GM12878 (cell line): Measurements from ENCODE around the gene TXNIP. TPM values are rescaled to one million over a fixed set of nuclear protein-coding genes. Genes with fewer than 3 reads are reported as not detected.

Experiments used
- ATF7 ChIP-seq: fragments of 450-650 bp; IDR thresholded peaks from 2 replicates; pipeline ENCODE4 v1.6.1; 2016; ENCODE audit warnings: low read depth, mild to moderate bottlenecking
- BCL3 ChIP-seq: IDR thresholded peaks from 2 replicates; pipeline ENCODE4 v1.6.1; 2011; ENCODE audit warnings: borderline replicate concordance, low read depth, mild to moderate bottlenecking, moderate library complexity, low read length; ENCODE audit not compliant: insufficient read depth, poor library complexity, severe bottlenecking
- BHLHE40 ChIP-seq, 2 experiments: fragments of 450-650 bp in 1 of 2; IDR thresholded peaks; 2 replicates each; pipeline ENCODE4 v1.6.1; 2011 to 2017; ENCODE audit warnings: low read depth in 2 of 2, borderline replicate concordance in 1 of 2, improper control_type of control experiment in 1 of 2, low read length in 1 of 2, mild to moderate bottlenecking in 1 of 2
- CTCF ChIP-seq, 3 experiments: IDR thresholded peaks in 2 of 3; conservative IDR thresholded peaks in 1 of 3; 2 replicates each; pipeline ENCODE4 v1.5.1; 2011; ENCODE audit warnings: low read depth in 3 of 3, low read length in 3 of 3, mild to moderate bottlenecking in 3 of 3, control low read depth in 2 of 3, moderate library complexity in 2 of 3, inconsistent platforms in 1 of 3, mixed read lengths in 1 of 3; ENCODE audit not compliant: control insufficient read depth in 2 of 3, insufficient read depth in 1 of 3; ENCODE audit errors: extremely low read depth in 1 of 3
- ETV6 ChIP-seq, 2 experiments: fragments of 450-650 bp in 1 of 2; IDR thresholded peaks in 1 of 2; conservative IDR thresholded peaks in 1 of 2; 2 replicates each; pipeline ENCODE4 v1.6.1; 2014; ENCODE audit warnings: antibody characterized with exemption in 1 of 2, borderline replicate concordance in 1 of 2, low read depth in 1 of 2, mild to moderate bottlenecking in 1 of 2, moderate library complexity in 1 of 2
- KAT2A ChIP-seq: conservative IDR thresholded peaks from 2 replicates; pipeline ENCODE4 v1.6.1; 2011; ENCODE audit warnings: low read depth, low read length; ENCODE audit not compliant: control insufficient read depth
- LARP7 ChIP-seq: fragments of 450-650 bp; IDR thresholded peaks from 2 replicates; pipeline ENCODE4 v1.6.1; 2017; ENCODE audit warnings: mild to moderate bottlenecking
- NBN ChIP-seq: fragments of 450-650 bp; IDR thresholded peaks from 2 replicates; pipeline ENCODE4 v1.6.1; 2016
- SP1 ChIP-seq: IDR thresholded peaks from one replicate; pipeline ENCODE4 v1.6.1; 2011; ENCODE audit warnings: low read depth, low read length
- SPI1 ChIP-seq: IDR thresholded peaks from 2 replicates; pipeline ENCODE4 v1.6.1; 2011; ENCODE audit warnings: low read depth, mild to moderate bottlenecking, low read length, moderate library complexity, borderline replicate concordance; ENCODE audit not compliant: insufficient read depth
- STAT1 ChIP-seq: fragments of 450-650 bp; conservative IDR thresholded peaks from 2 replicates; pipeline ENCODE4 v1.6.1; 2014; ENCODE audit warnings: antibody characterized with exemption, mild to moderate bottlenecking
- TCF12 ChIP-seq: IDR thresholded peaks from 2 replicates; pipeline ENCODE4 v1.6.1; 2011; ENCODE audit warnings: low read depth, mild to moderate bottlenecking, low read length
- WRNIP1 ChIP-seq: IDR thresholded peaks from 2 replicates; pipeline ENCODE4 v1.6.1; 2011; ENCODE audit warnings: low read depth, low read length, improper control_type of control experiment, borderline replicate concordance
- ZBTB40 ChIP-seq: fragments of 450-650 bp; IDR thresholded peaks from 2 replicates; pipeline ENCODE4 v1.6.1; 2016; ENCODE audit warnings: mild to moderate bottlenecking, moderate library complexity, borderline replicate concordance
- polyA plus RNA-seq, 11 experiments: library from polyadenylated mRNA; depleted of rRNA in 4 of 11; unstranded in 6 of 11; stranded (reverse) in 5 of 11; fragments of >200 nt; fragmentation: Nextera tagmentation in 4 of 11; fragmentation: Illumina TruSeq in 1 of 11; extraction: Ambion mirVana in 4 of 11; extraction: Trizol in 1 of 11; gene quantifications; 1 replicate in 1 of 11; 2 replicates in 10 of 11; pipeline versions ENCODE4 v1.2.1 to v1.2.3, GENCODE V29; 2011 to 2016; ENCODE audit warnings: inconsistent platforms in 2 of 11, missing spikeins in 2 of 11, low read depth in 1 of 11
- total RNA-seq, 4 experiments: library from RNA; depleted of rRNA in 3 of 4; stranded (reverse); fragments of >200 nt in 3 of 4; fragmentation: Illumina TruSeq in 1 of 4; extraction: Trizol in 1 of 4; gene quantifications; 2 replicates each; pipeline versions ENCODE4 v1.2.1 to v1.2.3, GENCODE V29; 2013 to 2021
- TF ChIP-seq, protein P1 (sequence below): fragments of 450-650 bp; IDR thresholded peaks from 2 replicates; pipeline ENCODE4 v1.6.1; 2017; ENCODE audit warnings: mild to moderate bottlenecking, moderate library complexity

TXNIP gene
- total and polyA plus RNA-seq, 10 of the 15 experiments (the other 5 are each of a cell fraction or from before 2014, with no cell fraction given), result 48.7 to 133 (median 107) TPM

DNA sequence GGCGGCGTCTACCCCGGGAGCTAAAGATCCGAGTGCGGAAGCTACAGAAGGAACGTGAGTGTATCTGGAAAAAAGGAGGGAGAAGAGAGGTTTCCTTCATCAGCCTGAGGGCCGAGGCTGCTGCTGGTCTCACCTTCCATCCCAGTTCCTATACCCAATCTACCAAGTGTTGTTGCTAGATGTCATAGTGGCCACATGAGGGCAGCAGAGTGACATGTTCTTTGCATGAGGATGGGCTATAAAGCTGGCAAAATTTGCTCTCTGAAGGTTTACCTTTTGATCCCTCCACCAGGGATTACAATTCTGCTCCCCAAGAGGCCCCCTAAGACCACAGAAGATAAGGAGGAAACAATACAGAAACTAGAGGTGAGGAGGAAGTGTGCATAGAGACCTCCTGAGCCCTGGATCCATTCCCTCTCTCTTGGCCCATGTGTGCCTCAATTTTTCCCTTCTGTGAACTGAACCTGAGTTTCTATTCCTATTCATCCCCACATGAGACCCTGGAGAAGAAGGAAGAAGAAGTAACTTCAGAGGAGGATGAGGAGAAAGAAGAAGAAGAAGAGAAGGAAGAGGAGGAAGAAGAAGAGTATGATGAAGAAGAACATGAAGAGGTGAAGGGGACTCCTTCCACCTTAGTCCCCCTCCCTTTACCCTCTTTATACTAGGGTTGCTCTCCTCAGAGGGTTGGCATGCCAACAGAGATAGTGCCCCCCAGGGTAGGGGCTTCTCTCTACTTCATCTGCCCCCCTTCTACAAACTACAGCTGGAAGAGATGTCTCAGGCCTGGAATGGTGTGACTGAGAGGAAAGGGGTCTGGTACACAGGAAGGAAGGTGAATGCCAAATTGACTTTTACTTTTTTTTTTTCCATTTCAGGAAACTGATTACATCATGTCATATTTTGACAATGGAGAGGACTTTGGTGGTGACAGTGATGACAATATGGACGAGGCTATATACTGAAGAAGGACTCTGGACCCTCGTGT is 18.6 kb downstream of the TXNIP start (continued):
- TF ChIP-seq ZBTB40, result no peak
- peak; percentile 29 for TF ChIP-seq SP1
- no peak for TF ChIP-seq LARP7
- peak; percentile 39; the same call in 1 of the 2 replicates for TF ChIP-seq NBN
- TF ChIP-seq ATF7, result peak; percentile 77; the same call in 1 of the 2 replicates
- TF ChIP-seq CTCF (IDR thresholded peaks at IDR 0.05 in 2 of 3, conservative IDR thresholded peaks at IDR 0.05 in 1 of 3; ENCODE audit: control insufficient read depth in 2 of 3, extremely low read depth in 1 of 3, insufficient read depth in 1 of 3, low read depth in 3 of 3, low read length in 3 of 3), result peak; percentile 74 to 92 (median 86)
- TF ChIP-seq, protein P1, sequence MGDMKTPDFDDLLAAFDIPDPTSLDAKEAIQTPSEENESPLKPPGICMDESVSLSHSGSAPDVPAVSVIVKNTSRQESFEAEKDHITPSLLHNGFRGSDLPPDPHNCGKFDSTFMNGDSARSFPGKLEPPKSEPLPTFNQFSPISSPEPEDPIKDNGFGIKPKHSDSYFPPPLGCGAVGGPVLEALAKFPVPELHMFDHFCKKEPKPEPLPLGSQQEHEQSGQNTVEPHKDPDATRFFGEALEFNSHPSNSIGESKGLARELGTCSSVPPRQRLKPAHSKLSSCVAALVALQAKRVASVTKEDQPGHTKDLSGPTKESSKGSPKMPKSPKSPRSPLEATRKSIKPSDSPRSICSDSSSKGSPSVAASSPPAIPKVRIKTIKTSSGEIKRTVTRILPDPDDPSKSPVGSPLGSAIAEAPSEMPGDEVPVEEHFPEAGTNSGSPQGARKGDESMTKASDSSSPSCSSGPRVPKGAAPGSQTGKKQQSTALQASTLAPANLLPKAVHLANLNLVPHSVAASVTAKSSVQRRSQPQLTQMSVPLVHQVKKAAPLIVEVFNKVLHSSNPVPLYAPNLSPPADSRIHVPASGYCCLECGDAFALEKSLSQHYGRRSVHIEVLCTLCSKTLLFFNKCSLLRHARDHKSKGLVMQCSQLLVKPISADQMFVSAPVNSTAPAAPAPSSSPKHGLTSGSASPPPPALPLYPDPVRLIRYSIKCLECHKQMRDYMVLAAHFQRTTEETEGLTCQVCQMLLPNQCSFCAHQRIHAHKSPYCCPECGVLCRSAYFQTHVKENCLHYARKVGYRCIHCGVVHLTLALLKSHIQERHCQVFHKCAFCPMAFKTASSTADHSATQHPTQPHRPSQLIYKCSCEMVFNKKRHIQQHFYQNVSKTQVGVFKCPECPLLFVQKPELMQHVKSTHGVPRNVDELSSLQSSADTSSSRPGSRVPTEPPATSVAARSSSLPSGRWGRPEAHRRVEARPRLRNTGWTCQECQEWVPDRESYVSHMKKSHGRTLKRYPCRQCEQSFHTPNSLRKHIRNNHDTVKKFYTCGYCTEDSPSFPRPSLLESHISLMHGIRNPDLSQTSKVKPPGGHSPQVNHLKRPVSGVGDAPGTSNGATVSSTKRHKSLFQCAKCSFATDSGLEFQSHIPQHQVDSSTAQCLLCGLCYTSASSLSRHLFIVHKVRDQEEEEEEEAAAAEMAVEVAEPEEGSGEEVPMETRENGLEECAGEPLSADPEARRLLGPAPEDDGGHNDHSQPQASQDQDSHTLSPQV, result no peak
- 0 out of 2 replicates have a peak, but pooled peaks have one; percentile 29 for TF ChIP-seq STAT1
- peak; percentile 60; the same call in 1 of the 2 replicates for TF ChIP-seq SPI1
- TF ChIP-seq KAT2A, result no peak
- TF ChIP-seq WRNIP1, result peak; percentile 53; the same call in 1 of the 2 replicates
- 0 out of 4 replicates have a peak, but pooled peaks of 1 of the 2 experiments have one; percentile 25 for TF ChIP-seq BHLHE40 (IDR thresholded peaks at IDR 0.05; ENCODE audit: borderline replicate concordance in 1 of 2, low read depth in 2 of 2, low read length in 1 of 2)
- TF ChIP-seq ETV6 (conservative IDR thresholded peaks at IDR 0.05 in 1 of 2, IDR thresholded peaks at IDR 0.05 in 1 of 2; ENCODE audit: borderline replicate concordance in 1 of 2, low read depth in 1 of 2), result peak in 1 of 2 experiments; percentile 10; a peak in 1 of 4 replicates
- TF ChIP-seq BCL3, result no peak
- no peak for TF ChIP-seq TCF12
